ENCODE results near the gene MVB12B.

The MVB12B gene

GRCh38 chr9:126435105-126435504 is 108.5 kb downstream of the MVB12B start:
- no peak for DNase-seq

- no peak for DNase-seq
Measured at GRCh38 chr9:126435626-126436025, 109.0 kb downstream of the MVB12B start.

- no peak for DNase-seq
Measured at GRCh38 chr9:126436545-126437267, 110.1 kb downstream of the MVB12B start.

GRCh38 chr9:126437268-126437666 is 110.6 kb downstream of the MVB12B start:
- no peak for DNase-seq

GRCh38 chr9:126437701-126438100 is 111.1 kb downstream of the MVB12B start:
- no peak for DNase-seq

- no peak for DNase-seq
Measured at GRCh38 chr9:126438741-126439401, 112.2 kb downstream of the MVB12B start.

GRCh38 chr9:126439402-126439765 is 112.8 kb downstream of the MVB12B start:
- DNase-seq = no peak

GRCh38 chr9:126439883-126440653 is 113.4 kb downstream of the MVB12B start:
- no peak for DNase-seq

- DNase-seq = no peak
Measured at GRCh38 chr9:126440940-126441339, 114.3 kb downstream of the MVB12B start.

GRCh38 chr9:126442636-126443035 is 116.0 kb downstream of the MVB12B start:
- no peak for DNase-seq

- no peak for DNase-seq
Measured at GRCh38 chr9:126443144-126443543, 116.5 kb downstream of the MVB12B start.

- no peak for DNase-seq
Measured at GRCh38 chr9:126448136-126448535, 121.5 kb downstream of the MVB12B start.

- no peak for DNase-seq
Measured at GRCh38 chr9:126448865-126449577, 122.4 kb downstream of the MVB12B start.

- no peak for DNase-seq
Measured at GRCh38 chr9:126449725-126450667, 123.4 kb downstream of the MVB12B start.

- DNase-seq = no peak
Measured at GRCh38 chr9:126450668-126451205, 124.1 kb downstream of the MVB12B start.

GRCh38 chr9:126451316-126451885 is 124.8 kb downstream of the MVB12B start:
- DNase-seq = no peak

- no peak for DNase-seq
Measured at GRCh38 chr9:126452106-126452505, 125.5 kb downstream of the MVB12B start.

- no peak for DNase-seq
Measured at GRCh38 chr9:126453156-126453963, 126.7 kb downstream of the MVB12B start.

- DNase-seq = no peak
Measured at GRCh38 chr9:126454215-126454614, 127.6 kb downstream of the MVB12B start.

GRCh38 chr9:126454795-126455194 is 128.2 kb downstream of the MVB12B start:
- no peak for DNase-seq
